ENCODE results near the gene IRAK2.
"Not testable (repeated sequence)": the region's sequence is repeated elsewhere in the genome, so short reads cannot be mapped to it uniquely, and the experiment has no call there.

Gene IRAK2

GRCh38 chr3:10150987-10151386 is 13.7 kb upstream of the IRAK2 start:
- DNase-seq = no peak
- Mint-ChIP-seq H3K27ac (no peak overlapping the region), H3K4me1 (ENCODE audit: low read depth) (peaks cover 12% of the 10 kb centered on the region), H3K4me3 (no peak overlapping the region), H3K36me3 (ENCODE audit: low read depth) (peaks cover 90% of the 10 kb centered on the region), H3K27me3 (no peaks in the 10 kb centered on the region), H3K9me3 (no peaks in the 10 kb centered on the region)

GRCh38 chr3:10154335-10155122 is 10.2 kb upstream of the IRAK2 start:
- Mint-ChIP-seq H3K4me1 (ENCODE audit: low read depth) (peaks cover 1% of the 10 kb centered on the region), H3K4me3 (no peak overlapping the region), H3K36me3 (ENCODE audit: low read depth) (peaks cover 63% of the 10 kb centered on the region), H3K27me3 (no peaks in the 10 kb centered on the region), H3K27ac (peak overlapping the region; percentile 63), H3K9me3 (no peaks in the 10 kb centered on the region)
- no peak for DNase-seq

GRCh38 chr3:10155123-10155472 is 9.6 kb upstream of the IRAK2 start:
- no peaks in the 10 kb centered on the region for H3K27me3 Mint-ChIP-seq
- peaks cover 1% of the 10 kb centered on the region for H3K4me1 Mint-ChIP-seq (ENCODE audit: low read depth)
- peaks cover 57% of the 10 kb centered on the region for H3K36me3 Mint-ChIP-seq (ENCODE audit: low read depth)
- DNase-seq = no peak
- no peaks in the 10 kb centered on the region for H3K9me3 Mint-ChIP-seq
- no peak overlapping the region for H3K4me3 Mint-ChIP-seq
- H3K27ac Mint-ChIP-seq = no peak overlapping the region

GRCh38 chr3:10155658-10156057 is 9.1 kb upstream of the IRAK2 start:
- DNase-seq = no peak
- Mint-ChIP-seq H3K36me3 (ENCODE audit: low read depth) (peaks cover 51% of the 10 kb centered on the region), H3K4me3 (no peak overlapping the region), H3K9me3 (no peaks in the 10 kb centered on the region), H3K27me3 (no peaks in the 10 kb centered on the region), H3K4me1 (ENCODE audit: low read depth) (peaks cover 1% of the 10 kb centered on the region), H3K27ac (no peak overlapping the region)

GRCh38 chr3:10157031-10157430 is 7.7 kb upstream of the IRAK2 start:
- Mint-ChIP-seq H3K36me3 (ENCODE audit: low read depth) (peaks cover 38% of the 10 kb centered on the region), H3K4me1 (ENCODE audit: low read depth) (peaks cover 1% of the 10 kb centered on the region), H3K4me3 (no peak overlapping the region), H3K27ac (no peak overlapping the region), H3K27me3 (no peaks in the 10 kb centered on the region), H3K9me3 (no peaks in the 10 kb centered on the region)
- DNase-seq = no peak

GRCh38 chr3:10158555-10158954 is 6.2 kb upstream of the IRAK2 start:
- not testable (repeated sequence) for H3K9me3 Mint-ChIP-seq; H3K27ac Mint-ChIP-seq; DNase-seq; H3K4me1 Mint-ChIP-seq (ENCODE audit: low read depth); H3K27me3 Mint-ChIP-seq; H3K4me3 Mint-ChIP-seq
- peaks cover 22% of the 10 kb centered on the region for H3K36me3 Mint-ChIP-seq (ENCODE audit: low read depth)

GRCh38 chr3:10160346-10160745 is 4.4 kb upstream of the IRAK2 start:
- peaks cover 4% of the 10 kb centered on the region for H3K4me1 Mint-ChIP-seq (ENCODE audit: low read depth)
- no peak for DNase-seq
- no peaks in the 10 kb centered on the region for H3K9me3 Mint-ChIP-seq
- no peak overlapping the region for H3K4me3 Mint-ChIP-seq
- H3K27me3 Mint-ChIP-seq = no peaks in the 10 kb centered on the region
- peaks cover 8% of the 10 kb centered on the region for H3K36me3 Mint-ChIP-seq (ENCODE audit: low read depth)
- no peak overlapping the region for H3K27ac Mint-ChIP-seq

GRCh38 chr3:10160925-10161324 is 3.8 kb upstream of the IRAK2 start:
- H3K4me1 Mint-ChIP-seq (ENCODE audit: low read depth) = peaks cover 3% of the 10 kb centered on the region
- no peak for DNase-seq
- no peaks in the 10 kb centered on the region for H3K27me3 Mint-ChIP-seq
- peaks cover 3% of the 10 kb centered on the region for H3K36me3 Mint-ChIP-seq (ENCODE audit: low read depth)
- no peak overlapping the region for H3K27ac Mint-ChIP-seq
- H3K4me3 Mint-ChIP-seq = no peak overlapping the region
- no peaks in the 10 kb centered on the region for H3K9me3 Mint-ChIP-seq

- DNase-seq = no peak
- Mint-ChIP-seq H3K4me3 (no peak overlapping the region), H3K4me1 (ENCODE audit: low read depth) (peaks cover 15% of the 10 kb centered on the region), H3K27ac (no peak overlapping the region), H3K36me3 (ENCODE audit: low read depth) (no peaks in the 10 kb centered on the region), H3K27me3 (no peaks in the 10 kb centered on the region), H3K9me3 (no peaks in the 10 kb centered on the region)
Observed at GRCh38 chr3:10162185-10162584, 2.5 kb upstream of the IRAK2 start.

- not testable (repeated sequence) for DNase-seq; H3K27ac Mint-ChIP-seq; H3K36me3 Mint-ChIP-seq (ENCODE audit: low read depth); H3K27me3 Mint-ChIP-seq; H3K9me3 Mint-ChIP-seq
- peak overlapping the region; percentile 78 for H3K4me3 Mint-ChIP-seq
- H3K4me1 Mint-ChIP-seq (ENCODE audit: low read depth) = peaks cover 16% of the 10 kb centered on the region
Observed at GRCh38 chr3:10164201-10164545, 546 bp upstream of the IRAK2 start.

- no peak for DNase-seq
- peaks cover 20% of the 10 kb centered on the region for H3K4me1 Mint-ChIP-seq (ENCODE audit: low read depth)
- peak overlapping the region; percentile 37 for H3K27ac Mint-ChIP-seq
- H3K27me3 Mint-ChIP-seq = no peaks in the 10 kb centered on the region
- H3K4me3 Mint-ChIP-seq = peak overlapping the region; percentile 78
- H3K36me3 Mint-ChIP-seq (ENCODE audit: low read depth) = peaks cover 6% of the 10 kb centered on the region
- peaks cover 5% of the 10 kb centered on the region for H3K9me3 Mint-ChIP-seq
Observed at GRCh38 chr3:10166213-10166604, 1.5 kb downstream of the IRAK2 start.

- Mint-ChIP-seq H3K27me3 (no peaks in the 10 kb centered on the region), H3K4me1 (ENCODE audit: low read depth) (peaks cover 33% of the 10 kb centered on the region), H3K27ac (no peak overlapping the region), H3K9me3 (peaks cover 5% of the 10 kb centered on the region), H3K36me3 (ENCODE audit: low read depth) (peaks cover 6% of the 10 kb centered on the region), H3K4me3 (no peak overlapping the region)
- no peak for DNase-seq
Observed at GRCh38 chr3:10169000-10169496, 4.3 kb downstream of the IRAK2 start.

- no peak overlapping the region for H3K27ac Mint-ChIP-seq
- H3K27me3 Mint-ChIP-seq = no peaks in the 10 kb centered on the region
Observed at GRCh38 chr3:10170915-10171478, 6.3 kb downstream of the IRAK2 start.

GRCh38 chr3:10173095-10173925 is 8.6 kb downstream of the IRAK2 start:
- Mint-ChIP-seq H3K27me3 (no peaks in the 10 kb centered on the region), H3K27ac (peak overlapping the region; percentile 71), H3K36me3 (ENCODE audit: low read depth) (peaks cover 6% of the 10 kb centered on the region), H3K4me1 (ENCODE audit: low read depth) (peaks cover 19% of the 10 kb centered on the region), H3K9me3 (peaks cover 5% of the 10 kb centered on the region), H3K4me3 (no peak overlapping the region)
- DNase-seq = no peak

More at GRCh38 chr3:10170915-10171478, 6.3 kb downstream of the IRAK2 start:
- H3K9me3 Mint-ChIP-seq = peaks cover 5% of the 10 kb centered on the region
- H3K36me3 Mint-ChIP-seq (ENCODE audit: low read depth) = peaks cover 6% of the 10 kb centered on the region
- no peak overlapping the region for H3K4me3 Mint-ChIP-seq
- no peak for DNase-seq
- H3K4me1 Mint-ChIP-seq (ENCODE audit: low read depth) = peaks cover 32% of the 10 kb centered on the region

All from activated T-cell treated with anti-CD3 and anti-CD28 coated beads, Interleukin-2, amount 50 U/mL, for 24 hours (primary cell).